Measurements from ENCODE around the gene PCDH9. TPM values are rescaled to one million over a fixed set of nuclear protein-coding genes. Genes with fewer than 3 reads are reported as not detected.

PCDH9 gene
- total RNA-seq, 1 donor from 2014 or later, result 0.75 TPM

DNA sequence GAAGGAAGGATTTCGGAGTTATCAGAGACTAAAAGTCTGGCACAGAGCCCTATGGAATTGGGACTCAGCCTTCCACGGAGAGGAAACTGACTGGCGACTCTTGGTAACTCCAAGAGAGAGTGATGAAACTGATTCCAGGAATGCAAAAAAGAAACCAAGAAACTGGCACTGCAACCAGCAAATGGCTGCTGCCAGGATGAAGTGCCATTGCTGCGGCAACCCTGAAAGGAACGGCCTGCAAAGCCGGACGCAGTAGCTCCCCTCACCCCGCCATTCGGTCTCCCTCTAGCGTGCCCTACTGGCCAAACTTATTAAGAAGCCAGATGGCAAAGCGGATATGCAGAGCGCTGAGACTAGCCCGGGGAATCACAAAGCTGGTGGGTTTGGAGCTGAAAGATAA lies 236.0 kb downstream of the PCDH9 start:
- H3K4me3 ChIP-seq (ENCODE audit: low read depth, low read length), result no peak overlapping the region
- no peaks in the 10 kb centered on the region for H3K36me3 ChIP-seq (ENCODE audit: control insufficient read depth, insufficient read depth, low read length)
- DNase-seq (ENCODE audit: low read depth), result peak; percentile 35
- TF ChIP-seq, protein P1, sequence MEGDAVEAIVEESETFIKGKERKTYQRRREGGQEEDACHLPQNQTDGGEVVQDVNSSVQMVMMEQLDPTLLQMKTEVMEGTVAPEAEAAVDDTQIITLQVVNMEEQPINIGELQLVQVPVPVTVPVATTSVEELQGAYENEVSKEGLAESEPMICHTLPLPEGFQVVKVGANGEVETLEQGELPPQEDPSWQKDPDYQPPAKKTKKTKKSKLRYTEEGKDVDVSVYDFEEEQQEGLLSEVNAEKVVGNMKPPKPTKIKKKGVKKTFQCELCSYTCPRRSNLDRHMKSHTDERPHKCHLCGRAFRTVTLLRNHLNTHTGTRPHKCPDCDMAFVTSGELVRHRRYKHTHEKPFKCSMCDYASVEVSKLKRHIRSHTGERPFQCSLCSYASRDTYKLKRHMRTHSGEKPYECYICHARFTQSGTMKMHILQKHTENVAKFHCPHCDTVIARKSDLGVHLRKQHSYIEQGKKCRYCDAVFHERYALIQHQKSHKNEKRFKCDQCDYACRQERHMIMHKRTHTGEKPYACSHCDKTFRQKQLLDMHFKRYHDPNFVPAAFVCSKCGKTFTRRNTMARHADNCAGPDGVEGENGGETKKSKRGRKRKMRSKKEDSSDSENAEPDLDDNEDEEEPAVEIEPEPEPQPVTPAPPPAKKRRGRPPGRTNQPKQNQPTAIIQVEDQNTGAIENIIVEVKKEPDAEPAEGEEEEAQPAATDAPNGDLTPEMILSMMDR (IDR thresholded peaks at IDR 0.05; ENCODE audit: insufficient read depth, low read length, poor library complexity, severe bottlenecking), result peak; percentile 79
- no peaks in the 10 kb centered on the region for H3K27me3 ChIP-seq (ENCODE audit: control insufficient read depth, insufficient read depth, low read length)

DNA sequence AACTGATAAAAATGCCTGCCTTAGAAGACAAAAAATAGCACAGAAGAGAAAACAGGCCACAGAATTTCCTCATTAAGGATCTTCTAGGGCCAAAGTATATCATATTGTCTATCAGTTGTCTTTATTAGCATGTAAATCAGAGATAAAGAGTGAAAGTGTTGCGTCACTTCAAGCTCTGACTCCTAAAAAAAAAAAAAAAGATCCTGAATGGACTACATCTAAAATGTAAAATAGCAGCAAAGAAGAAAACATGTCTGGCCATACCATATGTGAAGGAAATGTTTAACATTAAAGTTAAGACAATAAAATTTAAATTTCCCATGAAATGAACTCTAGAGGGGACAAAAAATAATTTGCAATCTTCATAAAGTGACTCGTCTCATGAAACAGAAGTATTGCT lies 237.4 kb downstream of the PCDH9 start:
- TF ChIP-seq, protein P1 (IDR thresholded peaks at IDR 0.05; ENCODE audit: insufficient read depth, low read length, poor library complexity, severe bottlenecking), result no peak
- Histone ChIP-seq H3K27me3 (ENCODE audit: control insufficient read depth, insufficient read depth, low read length) (no peaks in the 10 kb centered on the region), H3K4me3 (ENCODE audit: low read depth, low read length) (no peak overlapping the region), H3K36me3 (ENCODE audit: control insufficient read depth, insufficient read depth, low read length) (no peaks in the 10 kb centered on the region)
- no peak for DNase-seq (ENCODE audit: low read depth)

DNA sequence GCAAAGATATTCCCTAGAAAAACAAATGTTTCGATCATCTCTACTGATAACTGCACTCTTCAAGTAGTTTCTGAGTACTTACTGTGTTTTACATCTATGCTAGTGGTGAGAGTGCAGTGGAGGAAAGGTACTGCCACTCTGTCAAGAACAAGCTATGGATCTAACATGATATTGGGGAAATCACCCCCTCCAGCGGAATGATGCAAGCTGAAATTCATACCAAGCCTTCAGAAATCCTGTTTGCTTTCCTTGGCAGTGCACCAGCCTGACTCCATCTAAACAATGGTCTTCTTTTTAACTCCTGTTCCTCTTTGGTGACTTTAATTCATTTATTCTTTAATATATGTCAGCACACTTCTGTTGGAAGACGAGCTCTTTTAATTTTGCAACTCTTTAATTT lies 238.0 kb downstream of the PCDH9 start:
- TF ChIP-seq, protein P1 (IDR thresholded peaks at IDR 0.05; ENCODE audit: insufficient read depth, low read length, poor library complexity, severe bottlenecking), result no peak
- DNase-seq (ENCODE audit: low read depth), result no peak
- Histone ChIP-seq H3K36me3 (ENCODE audit: control insufficient read depth, insufficient read depth, low read length) (no peaks in the 10 kb centered on the region), H3K4me3 (ENCODE audit: low read depth, low read length) (no peak overlapping the region), H3K27me3 (ENCODE audit: control insufficient read depth, insufficient read depth, low read length) (no peaks in the 10 kb centered on the region)

DNA sequence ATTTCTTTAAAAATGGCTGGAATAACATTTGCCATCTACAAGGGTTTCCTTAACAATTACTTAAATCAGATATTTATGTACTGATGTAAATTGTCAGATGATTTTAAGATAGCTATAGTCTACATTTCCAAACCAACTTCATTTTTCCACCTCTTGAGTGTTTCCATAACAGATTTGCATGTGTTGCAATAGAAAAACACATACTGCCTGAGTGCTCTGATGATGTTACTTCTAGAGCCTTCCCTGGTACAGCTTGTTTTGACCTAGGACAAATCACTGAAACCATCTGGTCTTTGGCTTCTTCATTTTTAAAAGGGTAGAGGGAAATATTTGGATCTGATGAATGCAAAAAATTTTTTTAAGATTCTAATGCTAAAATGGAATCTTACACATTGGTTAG lies 245.9 kb downstream of the PCDH9 start:
- no peak for DNase-seq (ENCODE audit: low read depth)
- Histone ChIP-seq H3K4me3 (ENCODE audit: low read depth, low read length) (no peak overlapping the region), H3K27me3 (ENCODE audit: control insufficient read depth, insufficient read depth, low read length) (no peaks in the 10 kb centered on the region), H3K36me3 (ENCODE audit: control insufficient read depth, insufficient read depth, low read length) (no peaks in the 10 kb centered on the region)
- TF ChIP-seq, protein P1 (IDR thresholded peaks at IDR 0.05; ENCODE audit: insufficient read depth, low read length, poor library complexity, severe bottlenecking), result no peak

DNA sequence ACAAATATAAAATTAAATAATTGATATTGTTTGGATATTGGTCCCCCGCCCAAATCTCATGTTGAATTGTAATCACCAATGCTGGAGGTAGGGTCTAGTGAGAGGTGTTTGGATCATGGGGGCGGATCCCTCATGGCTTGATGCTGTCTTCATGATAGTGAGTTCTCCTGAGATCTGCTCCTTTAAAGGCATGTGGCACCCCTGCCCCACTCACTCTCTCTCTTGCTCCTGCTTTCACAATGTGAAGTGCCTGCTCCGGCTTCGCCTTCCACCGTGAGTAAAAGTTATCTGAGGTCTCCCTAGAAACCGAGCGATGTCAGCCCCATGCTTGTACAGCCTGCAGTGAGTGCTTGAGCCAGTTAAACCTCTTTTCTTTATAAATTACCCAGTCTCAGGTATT lies 248.2 kb downstream of the PCDH9 start:
- no peak for DNase-seq (ENCODE audit: low read depth)
- Histone ChIP-seq H3K27me3 (ENCODE audit: control insufficient read depth, insufficient read depth, low read length) (no peaks in the 10 kb centered on the region), H3K36me3 (ENCODE audit: control insufficient read depth, insufficient read depth, low read length) (no peaks in the 10 kb centered on the region), H3K4me3 (ENCODE audit: low read depth, low read length) (no peak overlapping the region)
- TF ChIP-seq, protein P1 (IDR thresholded peaks at IDR 0.05; ENCODE audit: insufficient read depth, low read length, poor library complexity, severe bottlenecking), result no peak

DNA sequence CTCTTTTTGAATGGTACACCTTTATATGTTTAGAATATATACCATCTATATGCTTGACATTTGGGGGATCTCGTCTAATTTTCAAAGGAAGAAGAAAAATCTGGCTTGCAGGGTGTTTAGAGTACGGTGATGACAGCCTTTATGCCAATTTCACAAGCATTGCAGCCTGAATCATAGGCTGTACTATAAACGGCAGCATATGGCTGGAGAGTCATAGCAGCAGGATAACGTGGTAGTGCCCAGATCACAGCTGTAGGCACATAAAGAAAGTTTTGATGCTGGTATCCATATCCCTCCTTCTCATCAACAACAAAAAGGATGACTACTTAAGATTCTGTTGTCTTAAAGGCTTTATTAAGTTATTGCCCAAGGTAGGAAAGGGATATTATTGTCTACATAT lies 253.0 kb downstream of the PCDH9 start:
- Histone ChIP-seq H3K4me3 (ENCODE audit: low read depth, low read length) (no peak overlapping the region), H3K27me3 (ENCODE audit: control insufficient read depth, insufficient read depth, low read length) (no peaks in the 10 kb centered on the region), H3K36me3 (ENCODE audit: control insufficient read depth, insufficient read depth, low read length) (no peaks in the 10 kb centered on the region)
- TF ChIP-seq, protein P1 (IDR thresholded peaks at IDR 0.05; ENCODE audit: insufficient read depth, low read length, poor library complexity, severe bottlenecking), result no peak
- DNase-seq (ENCODE audit: low read depth), result no peak

Measured in kidney epithelial cell (primary cell).